GM12864 (cell line): ENCODE measurements around the gene TMED10.

Experiments
- DNase-seq: peaks from one replicate; pipeline ENCODE4 v3.0.0-alpha.2; 2011; ENCODE audit warnings: low read depth
- H3K4me3 ChIP-seq: 2 replicates; pipeline ENCODE4 v1.5.1; 2011; ENCODE audit warnings: mild to moderate bottlenecking, low read depth, low read length, control low read depth
- CTCF ChIP-seq: IDR thresholded peaks from 2 replicates; pipeline ENCODE4 v1.5.1; 2011; ENCODE audit warnings: low read depth, mild to moderate bottlenecking, moderate library complexity, low read length, control low read depth, inconsistent platforms; ENCODE audit errors: missing control alignments

Gene TMED10

GRCh38 chr14:75081660-75082229 lies 94.7 kb downstream of the TMED10 start:
- no peak for DNase-seq
- TF ChIP-seq CTCF, result no peak
- no peak overlapping the region for H3K4me3 ChIP-seq
